Stimulated activated CD8-positive, alpha-beta memory T cell treated with anti-CD3 and anti-CD28 coated beads, Interleukin-15, amount 100 ng/mL, for 4 hours (primary cell): ENCODE results near the gene MRPL2.

Experiments
- DNase-seq, 2 donors: peaks; one replicate each; pipeline ENCODE4 v3.0.0-alpha.2; 2020; ENCODE audit warnings: low read depth in 2 of 2

The MRPL2 gene

DNA sequence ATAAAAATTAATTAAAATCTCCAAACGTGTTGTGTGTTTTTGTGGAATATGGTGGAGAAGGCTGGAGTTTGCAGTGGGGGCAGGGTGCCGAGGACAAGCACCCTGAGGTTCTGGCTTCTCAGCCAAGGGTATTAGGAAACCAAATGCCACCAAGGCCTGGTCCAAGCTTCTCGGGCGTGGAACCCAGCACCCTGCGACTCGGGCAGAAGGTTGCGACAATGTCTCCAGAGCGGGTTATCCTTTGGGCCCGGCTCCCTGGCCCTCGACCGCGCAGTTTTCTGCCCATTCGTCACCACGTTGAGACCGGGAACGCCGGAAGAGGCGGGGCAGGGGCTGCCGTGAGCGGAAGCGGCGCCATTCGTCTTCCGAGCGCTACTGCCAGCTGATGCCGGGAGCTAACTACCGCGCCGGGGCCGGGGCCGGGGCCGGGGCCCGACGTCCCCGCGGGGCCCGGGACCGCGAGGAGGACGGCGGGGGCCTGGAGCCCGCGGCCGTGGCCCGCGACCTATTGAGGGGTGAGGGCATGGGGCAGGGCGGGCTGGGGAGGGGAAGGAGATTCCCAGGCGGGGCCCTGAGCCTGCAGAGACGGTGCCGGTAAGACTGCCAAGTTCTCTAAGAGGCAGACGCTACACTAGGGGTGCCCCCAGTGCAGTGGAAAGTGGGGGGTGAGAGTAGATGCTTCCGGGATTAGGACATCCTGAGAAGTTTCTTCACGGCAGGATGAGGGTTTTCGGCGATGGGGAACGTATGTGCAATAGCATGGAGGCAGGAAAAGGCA, 37.8 kb downstream of the MRPL2 start, which contains the start of gene RRP36:
Gene RRP36 (plus strand): TSS at position 354 of the 778 bp plus-strand sequence. CDS start 32 bp downstream, at position 386.
- DNase-seq = peak; percentile 42 to 50

DNA sequence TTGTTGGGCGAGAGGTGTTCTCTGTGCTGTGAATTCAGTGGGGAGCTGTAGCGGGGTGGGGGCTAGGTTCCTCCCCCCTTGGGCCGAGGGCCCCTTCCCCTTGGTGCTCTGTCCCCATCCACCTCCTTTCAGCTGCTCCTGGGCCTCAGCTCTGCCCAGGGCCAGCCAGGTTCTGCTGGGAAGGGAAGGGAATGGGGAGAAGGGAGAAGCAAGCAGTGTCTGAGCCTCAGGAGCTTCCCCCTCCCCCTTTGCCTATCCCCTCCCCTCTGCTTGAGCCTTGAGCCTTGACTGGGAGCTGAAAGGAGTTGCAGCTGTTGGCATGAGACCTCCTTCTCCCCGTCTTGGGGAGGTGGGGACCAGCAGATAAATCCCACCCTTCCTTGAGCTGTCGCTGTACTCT, 38.4 kb downstream of the MRPL2 start:
- no peak for DNase-seq

DNA sequence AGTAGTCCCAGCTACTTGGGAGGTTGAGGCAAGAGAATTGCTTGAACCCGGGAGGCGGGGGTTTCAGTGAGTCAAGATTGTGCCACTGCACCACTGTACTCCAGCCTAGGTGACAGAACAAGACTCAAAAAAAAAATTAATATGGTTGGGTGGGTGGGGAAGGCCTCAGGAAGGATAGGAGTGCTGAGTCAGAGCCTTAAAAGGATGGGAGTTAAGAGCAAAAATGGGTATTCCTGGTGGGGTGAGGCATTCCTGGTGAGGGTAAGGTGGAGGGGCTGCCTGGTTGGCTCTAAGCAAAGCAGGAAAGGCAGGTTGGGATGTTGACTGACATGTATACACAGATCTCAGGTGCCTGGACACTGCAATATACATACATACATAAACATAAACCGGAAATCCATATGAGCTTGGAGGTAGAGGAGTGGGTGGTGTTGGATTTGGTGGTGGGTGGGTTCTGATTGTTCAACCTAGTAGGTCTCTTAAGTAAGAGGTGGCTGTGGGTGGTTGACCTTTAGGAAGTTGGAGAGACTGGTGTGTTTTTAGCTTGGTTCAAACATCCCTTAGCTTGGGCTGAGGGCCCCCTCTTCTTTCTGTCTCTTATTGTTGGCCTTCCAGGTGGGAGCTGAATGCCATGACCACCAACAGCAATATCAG, 39.1 kb downstream of the MRPL2 start:
- no peak for DNase-seq

DNA sequence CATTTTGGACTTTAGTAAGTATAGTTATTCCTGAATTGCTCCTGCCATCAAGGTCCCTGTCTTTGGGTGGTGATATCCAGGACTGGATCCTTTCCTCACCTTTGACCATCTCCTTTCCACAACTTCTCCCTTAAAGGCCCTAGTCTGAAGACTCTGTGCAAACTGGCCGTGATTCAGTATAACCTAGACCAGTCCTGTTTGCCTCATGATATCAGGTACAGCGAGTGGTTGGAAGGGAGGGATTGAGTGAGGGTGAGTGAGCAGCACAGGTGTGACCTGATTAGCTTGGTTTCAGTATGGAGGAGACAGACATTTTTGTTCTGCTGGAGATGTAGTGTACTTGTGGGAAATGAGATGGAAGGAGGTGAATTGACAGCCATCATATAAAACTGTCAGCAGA, 40.1 kb downstream of the MRPL2 start:
- DNase-seq = no peak

DNA sequence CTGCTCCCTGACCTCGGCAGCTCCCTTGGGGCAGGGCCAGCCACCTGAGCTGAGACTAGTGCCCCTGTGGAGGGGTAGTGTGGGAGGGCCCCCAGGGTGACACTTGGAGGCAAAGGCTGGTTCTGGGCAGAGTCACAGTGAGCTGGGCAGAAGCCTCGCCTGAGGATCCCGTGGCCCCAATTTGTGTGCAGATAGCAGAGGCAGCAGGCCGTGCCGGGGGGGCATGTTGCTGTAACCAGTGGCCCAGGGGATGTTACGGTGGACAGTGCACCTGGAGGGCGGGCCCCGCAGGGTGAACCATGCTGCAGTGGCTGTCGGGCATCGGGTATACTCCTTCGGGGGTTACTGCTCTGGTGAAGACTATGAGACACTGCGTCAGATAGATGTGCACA, 42.3 kb downstream of the MRPL2 start:
- no peak for DNase-seq

DNA sequence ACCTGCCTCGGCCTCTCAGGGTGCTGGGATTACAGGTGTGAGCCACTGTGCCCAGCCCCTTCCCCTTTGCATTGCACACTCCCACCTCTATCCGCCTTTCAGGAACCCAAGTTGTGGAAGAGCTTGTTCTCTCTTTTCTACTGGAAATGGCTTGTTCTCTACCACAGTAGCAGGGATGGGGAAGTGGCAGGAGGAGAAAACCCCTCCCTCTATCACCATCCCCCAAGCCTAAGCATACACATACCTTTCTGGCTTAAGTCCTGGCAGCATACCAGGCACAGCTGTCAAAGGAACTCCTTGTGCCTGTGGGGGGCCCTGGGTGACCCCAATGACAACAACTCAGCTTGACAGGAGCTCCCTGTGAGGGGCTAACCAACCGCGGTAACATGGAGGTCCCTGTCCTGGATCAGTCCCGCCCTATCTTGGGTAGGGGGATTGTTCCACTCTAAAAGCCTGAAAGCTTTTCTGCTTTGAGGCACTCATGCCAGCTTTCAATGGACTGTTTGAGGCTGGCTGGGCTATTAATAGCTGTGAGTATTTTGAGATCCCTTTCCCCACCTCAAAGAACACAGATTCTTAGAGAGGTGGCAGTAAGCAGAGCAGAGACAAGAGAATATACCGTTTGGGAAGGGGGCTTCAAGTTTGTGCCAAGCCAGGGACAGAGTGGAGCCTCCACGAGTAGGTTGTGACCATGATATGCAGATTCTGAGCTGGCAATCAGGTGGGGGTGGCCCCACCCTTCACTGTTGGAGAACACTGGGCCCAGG, 42.9 kb downstream of the MRPL2 start:
- DNase-seq = no peak

DNA sequence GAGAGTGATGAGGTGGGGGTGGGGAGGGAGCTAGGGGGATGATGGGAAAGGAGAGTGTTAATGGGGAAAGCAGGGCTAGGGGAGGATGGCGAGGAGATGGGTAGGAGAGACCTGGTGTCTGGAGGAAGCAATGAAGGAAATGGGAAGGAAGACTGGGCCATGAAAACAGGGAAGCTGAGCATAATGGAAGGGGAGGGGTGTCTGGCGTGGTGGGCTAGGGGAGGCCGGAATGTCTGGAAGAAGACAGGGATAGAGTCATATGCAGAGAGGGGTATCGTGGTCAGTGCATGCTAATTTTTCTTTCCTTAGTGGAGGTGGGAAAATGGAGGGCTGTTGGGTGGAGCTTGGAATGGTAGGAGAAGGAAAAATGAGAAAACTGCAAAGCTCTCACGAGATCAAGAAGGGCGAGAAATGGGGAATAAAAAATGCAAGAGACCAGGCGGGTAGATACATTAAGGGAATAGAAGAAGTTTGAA, 44.8 kb downstream of the MRPL2 start:
- DNase-seq = no peak

DNA sequence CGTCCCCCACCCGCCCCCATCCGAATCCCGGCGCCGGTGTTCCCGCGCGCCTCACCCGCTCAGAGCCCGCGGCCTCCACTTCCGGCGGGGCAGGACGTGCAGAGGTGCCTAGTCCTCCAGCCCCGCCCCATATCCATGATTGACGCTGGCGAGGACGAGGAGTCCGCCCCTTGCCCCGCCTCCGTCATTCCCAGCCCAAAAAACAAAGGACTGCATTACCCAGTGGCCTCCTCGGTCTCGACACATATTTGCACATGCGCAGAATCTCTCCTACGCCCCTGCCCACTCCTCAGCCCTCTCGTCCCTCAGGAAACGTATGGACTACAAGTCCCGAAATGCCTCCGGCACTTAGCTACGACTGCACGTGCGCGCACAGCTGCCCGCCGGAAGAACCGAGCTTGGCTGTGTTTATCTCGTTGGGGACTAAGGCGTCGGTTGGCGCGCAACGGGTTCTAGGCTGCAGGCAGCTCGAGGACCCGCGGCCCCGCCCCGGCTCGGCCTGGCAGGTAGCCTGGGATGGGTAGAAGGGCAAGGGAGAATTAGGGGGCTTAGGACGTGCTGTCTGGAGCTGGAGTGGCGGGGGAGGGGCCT, 45.3 kb downstream of the MRPL2 start, which contains the start of the genes KLHDC3 and MEA1:
Gene KLHDC3 (plus strand): TSS at position 407 of the 591 bp plus-strand sequence. CDS start 2,944 bp downstream, outside the sequence.
Gene MEA1 (minus strand): TSS at position 104 of the 591 bp plus-strand sequence. CDS start 133 bp downstream, outside the sequence.
- peak; percentile 96 to 99 for DNase-seq

DNA sequence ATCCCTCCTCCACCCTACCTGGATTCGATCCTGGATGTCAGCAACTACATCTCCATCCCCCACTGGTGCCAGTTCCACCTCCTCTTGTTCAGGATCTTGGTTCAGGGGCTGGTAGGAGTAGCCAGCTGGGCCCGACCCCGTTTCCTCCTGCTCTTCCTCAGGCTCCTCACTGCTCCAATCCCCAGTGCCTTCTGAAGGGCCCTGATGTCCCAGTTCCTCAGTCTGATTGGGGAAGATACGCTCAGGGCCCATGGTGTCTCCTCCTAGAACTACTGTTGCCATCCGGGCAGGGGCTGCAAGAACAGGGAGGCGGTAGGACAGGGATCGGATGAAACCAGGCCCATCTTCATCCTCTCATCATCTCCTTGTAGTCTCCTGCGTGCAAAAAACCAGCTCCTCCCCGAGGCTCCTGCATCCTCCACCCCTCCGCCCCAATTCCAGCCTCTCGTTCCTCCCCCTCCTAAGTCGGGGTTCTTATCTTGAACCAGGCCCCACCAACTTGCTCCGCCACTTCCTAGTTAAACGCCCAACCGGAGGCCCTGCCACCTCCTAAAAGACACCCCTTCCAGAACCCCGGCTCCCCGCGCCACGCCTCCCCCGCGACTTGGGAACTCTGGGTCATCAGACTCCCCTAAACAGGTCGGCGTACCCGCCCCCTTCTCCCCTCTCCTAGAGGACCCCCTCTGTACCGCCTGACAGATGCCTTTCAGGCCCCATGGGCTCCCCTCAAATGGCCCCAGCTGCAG, 46.0 kb downstream of the MRPL2 start:
- no peak for DNase-seq

DNA sequence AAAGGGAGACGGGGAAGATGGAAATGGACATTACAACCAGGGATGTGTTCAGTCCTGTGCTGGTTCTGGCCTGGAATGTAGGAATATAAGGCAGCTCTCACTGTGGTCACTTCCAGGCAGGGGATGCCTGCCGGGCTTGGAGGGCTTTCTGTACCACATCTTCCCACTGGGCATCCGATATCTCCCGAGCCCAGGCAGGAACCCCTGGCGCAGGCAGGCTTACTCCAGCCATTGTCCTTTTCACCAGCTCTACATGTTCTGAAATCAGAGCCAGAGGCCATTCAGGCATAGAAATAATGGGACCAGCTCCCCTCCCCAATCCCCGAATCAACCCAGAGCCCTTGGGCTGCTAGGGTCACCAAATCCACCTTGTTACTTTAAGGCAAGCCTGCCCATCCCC, 46.9 kb downstream of the MRPL2 start:
- no peak for DNase-seq

DNA sequence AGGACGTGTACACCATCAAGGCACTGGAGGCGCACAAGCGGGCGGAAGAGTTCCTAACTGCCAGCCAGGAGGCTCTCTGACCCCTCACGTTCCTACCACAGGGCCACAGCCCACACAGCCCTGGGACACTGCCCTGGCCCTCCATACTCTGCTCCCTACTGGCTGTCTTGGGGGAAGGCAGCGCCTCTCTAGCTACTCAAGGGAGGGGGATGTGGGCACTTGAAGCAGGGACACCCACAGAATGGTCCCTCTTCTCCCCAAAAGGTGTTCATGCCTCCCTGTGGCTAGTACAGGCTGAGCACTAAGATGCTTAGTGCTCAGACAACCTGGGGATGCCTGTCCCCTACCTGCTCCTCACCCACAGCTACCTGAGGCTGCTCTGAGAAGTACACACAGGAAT, 48.0 kb downstream of the MRPL2 start:
- no peak for DNase-seq

DNA sequence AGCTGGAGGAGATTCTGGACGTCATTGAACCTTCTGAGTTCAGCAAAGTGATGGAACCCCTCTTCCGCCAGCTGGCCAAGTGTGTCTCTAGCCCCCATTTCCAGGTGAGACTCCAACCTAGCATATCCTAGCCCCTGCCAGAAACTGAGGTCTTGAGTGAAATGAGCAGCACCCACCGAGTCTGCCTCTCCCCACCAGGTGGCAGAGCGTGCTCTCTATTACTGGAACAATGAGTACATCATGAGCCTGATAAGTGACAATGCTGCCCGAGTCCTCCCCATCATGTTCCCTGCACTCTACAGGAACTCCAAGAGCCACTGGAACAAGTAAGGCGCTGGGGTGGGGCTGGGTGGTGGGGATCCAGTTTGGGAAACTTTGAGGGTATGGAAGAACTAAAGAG, 50.1 kb downstream of the MRPL2 start:
- DNase-seq = no peak

DNA sequence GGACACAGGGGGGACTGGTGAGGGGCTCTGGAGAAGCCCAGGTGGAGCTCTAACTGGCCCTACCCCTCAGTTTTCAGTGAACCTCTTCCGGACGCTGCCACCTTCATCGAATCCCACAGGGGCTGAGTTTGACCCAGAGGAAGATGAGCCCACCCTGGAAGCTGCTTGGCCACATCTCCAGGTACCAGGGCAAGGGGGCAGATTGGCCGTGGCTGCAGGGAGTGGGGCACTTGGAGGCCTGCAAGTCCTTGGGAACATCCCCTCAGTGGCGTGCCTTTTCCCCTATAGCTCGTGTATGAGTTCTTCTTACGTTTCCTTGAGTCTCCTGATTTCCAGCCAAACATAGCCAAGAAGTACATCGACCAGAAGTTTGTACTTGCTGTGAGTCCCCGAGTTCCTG, 52.1 kb downstream of the MRPL2 start:
- no peak for DNase-seq

DNA sequence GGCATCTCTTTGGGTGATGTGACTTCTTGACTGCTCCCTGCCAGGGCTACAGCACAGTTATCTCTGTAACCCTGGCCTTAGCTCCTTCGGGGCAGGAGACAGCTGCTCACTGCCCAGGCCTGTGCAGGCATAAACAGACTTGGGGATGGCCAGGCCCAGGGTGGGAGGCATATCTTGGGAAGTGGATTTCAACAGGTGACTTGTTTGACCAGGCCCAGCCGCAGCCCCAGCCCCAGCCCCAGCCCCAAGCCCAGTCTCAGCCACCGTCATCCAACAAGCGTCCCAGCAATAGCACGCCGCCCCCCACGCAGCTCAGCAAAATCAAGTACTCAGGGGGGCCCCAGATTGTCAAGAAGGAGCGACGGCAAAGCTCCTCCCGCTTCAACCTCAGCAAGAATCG, 53.0 kb downstream of the MRPL2 start:
- no peak for DNase-seq

DNA sequence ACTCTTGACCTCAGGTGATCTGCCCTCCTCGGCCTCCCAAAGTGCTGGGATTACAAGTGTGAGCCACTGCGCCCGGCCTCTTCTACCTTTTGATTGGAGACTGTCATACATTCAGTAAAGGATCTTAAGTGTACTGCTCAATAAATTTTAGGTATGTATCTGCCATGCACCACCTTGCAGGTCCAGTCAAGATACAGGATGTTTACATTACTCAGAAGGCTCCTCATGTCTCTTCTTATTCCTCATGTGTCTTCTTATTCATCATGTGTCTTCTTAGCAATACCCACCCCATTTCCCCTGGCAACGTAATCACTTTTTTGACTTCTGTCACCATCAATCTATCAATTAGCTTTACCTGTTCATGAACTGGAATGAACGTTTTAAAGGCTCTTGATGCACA, 53.4 kb downstream of the MRPL2 start:
- DNase-seq = no peak
